Heart left ventricle (tissue), 13 donors: Measurements from ENCODE around the gene PARP6.

Experiments
- CTCF ChIP-seq, 12 donors: fragments of 200-600 bp; sonication (generic) in 4 of 12; IDR thresholded peaks; one replicate each; pipeline versions ENCODE4 v1.5.0 to v1.8.0; 2018 to 2022; ENCODE audit warnings: antibody characterized with exemption in 12 of 12, mild to moderate bottlenecking in 5 of 12
- POLR2A ChIP-seq, 2 donors: fragments of 450-650 bp; IDR thresholded peaks; one replicate each; pipeline ENCODE4 v1.6.1; 2017; ENCODE audit warnings: antibody characterized with exemption in 2 of 2, mild to moderate bottlenecking in 2 of 2, moderate library complexity in 2 of 2
- donor health status: ischemic (EF 13 %, LVEDD 7.1; RV severe dilation, severe dysfunction).
- donor health status: DM: no; HTN: yes; CAD: no.
- donor health status: DM: no; HTN: no; CAD: no.
- donor health status: ischemic (EF 25% LVEDD 6.9; RV normal size, moderate dysfunction).
- donor health status: ischemic (EF 25% LVEDD 5.7; RV mildly dilated, moderate dysfunction).
- donor health status: ischemic (EF 35%, LVEDD 5.7; RV mildly dilated, moderate dysfunction).
- donor health status: nonischemic (EF 11% LVEDD 7.7; RV severe dilation, severe dysfunction).
- donor health status: DM: yes; HTN: yes; CAD: no.
- donor health status: PGD.
- donor health status: ischemic (EF 29% LVEDD 5.4; RV normal size, mild dysfunction).
- donor health status: nonischemic (EF 23%, LVEDD 6.1; RV moderate dilation, normal function).

DNA sequence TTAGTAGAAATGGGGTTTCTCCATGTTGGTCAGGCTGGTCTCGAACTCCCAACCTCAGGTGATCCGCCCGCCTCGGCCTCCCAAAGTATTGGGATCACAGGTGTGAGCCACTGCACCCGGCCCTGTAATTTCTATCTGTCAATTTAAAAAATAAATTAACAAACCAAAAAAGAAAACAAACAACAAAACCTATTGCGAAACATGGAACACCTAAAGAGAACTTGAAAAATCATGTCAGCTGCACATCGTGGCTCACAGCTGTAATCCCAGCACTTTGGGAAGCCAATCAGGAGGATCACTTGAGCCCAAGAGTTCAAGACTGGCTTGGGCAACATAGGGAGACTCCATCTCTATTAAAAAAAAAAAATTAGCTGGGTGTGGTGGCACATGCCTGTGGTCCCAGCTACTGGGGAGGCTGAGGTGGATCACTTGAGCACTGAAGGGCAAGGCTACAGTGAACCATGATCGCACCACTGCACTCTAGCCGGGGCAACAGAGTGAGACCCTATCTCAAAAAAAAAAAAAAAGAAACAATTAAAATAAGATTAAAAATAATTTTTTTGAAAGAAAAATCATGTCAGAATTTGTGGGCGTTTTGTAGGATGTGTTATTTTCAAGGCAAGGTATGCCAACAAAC, 19.6 kb downstream of the PARP6 start:
- TF ChIP-seq CTCF (IDR thresholded peaks at IDR 0.05) (no peak), POLR2A (IDR thresholded peaks at IDR 0.05) (no peak)
